GM18508 (cell line): ENCODE data around the gene STAT6.

Source experiments
- ATAC-seq: cut with Tn5 transposase; IDR thresholded peaks from one replicate; pipeline ENCODE4 v1.9.1; 2021; ENCODE audit warnings: moderate number of reproducible peaks; ENCODE audit not compliant: insufficient read depth, unreplicated experiment

The STAT6 gene, protein sequence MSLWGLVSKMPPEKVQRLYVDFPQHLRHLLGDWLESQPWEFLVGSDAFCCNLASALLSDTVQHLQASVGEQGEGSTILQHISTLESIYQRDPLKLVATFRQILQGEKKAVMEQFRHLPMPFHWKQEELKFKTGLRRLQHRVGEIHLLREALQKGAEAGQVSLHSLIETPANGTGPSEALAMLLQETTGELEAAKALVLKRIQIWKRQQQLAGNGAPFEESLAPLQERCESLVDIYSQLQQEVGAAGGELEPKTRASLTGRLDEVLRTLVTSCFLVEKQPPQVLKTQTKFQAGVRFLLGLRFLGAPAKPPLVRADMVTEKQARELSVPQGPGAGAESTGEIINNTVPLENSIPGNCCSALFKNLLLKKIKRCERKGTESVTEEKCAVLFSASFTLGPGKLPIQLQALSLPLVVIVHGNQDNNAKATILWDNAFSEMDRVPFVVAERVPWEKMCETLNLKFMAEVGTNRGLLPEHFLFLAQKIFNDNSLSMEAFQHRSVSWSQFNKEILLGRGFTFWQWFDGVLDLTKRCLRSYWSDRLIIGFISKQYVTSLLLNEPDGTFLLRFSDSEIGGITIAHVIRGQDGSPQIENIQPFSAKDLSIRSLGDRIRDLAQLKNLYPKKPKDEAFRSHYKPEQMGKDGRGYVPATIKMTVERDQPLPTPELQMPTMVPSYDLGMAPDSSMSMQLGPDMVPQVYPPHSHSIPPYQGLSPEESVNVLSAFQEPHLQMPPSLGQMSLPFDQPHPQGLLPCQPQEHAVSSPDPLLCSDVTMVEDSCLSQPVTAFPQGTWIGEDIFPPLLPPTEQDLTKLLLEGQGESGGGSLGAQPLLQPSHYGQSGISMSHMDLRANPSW

DNA sequence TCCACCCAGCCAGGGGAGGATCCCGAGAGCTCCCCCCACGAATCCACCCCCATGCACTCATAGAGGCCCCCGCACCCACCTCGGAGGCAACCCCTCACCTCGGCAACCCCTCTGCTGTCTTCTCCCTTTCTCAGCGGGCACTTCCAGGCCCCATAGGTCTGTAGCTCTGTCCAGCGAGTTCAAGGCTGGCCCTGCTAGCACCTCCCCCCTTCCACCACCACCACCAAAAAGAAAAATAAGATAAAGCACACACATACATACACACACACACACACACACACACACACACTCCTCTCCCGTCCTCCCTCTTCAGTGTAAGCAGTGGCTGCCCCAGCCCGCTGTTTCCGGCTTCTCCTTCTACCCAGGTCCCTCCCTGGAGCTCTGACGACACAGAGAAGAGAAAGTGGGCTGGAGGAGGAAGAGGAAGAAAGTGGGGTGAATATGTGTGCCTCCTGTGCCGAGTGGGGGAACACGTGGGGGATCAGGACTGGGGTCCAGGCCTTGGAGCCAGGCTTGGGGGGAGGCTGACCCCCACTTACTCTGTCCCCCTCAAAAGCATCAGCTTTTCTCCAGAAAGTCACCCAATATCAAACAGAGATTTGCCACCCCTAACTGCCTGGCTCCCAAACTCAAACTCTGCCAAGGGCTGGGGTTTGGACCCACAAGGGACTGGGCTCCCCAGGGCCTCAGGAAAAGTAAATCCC lies at the start of gene STAT6:
TSS of gene STAT6 (minus strand) at position 332 of the 704 bp plus-strand sequence. CDS start 3,084 bp downstream, outside the sequence.
- ATAC-seq: no peak

DNA sequence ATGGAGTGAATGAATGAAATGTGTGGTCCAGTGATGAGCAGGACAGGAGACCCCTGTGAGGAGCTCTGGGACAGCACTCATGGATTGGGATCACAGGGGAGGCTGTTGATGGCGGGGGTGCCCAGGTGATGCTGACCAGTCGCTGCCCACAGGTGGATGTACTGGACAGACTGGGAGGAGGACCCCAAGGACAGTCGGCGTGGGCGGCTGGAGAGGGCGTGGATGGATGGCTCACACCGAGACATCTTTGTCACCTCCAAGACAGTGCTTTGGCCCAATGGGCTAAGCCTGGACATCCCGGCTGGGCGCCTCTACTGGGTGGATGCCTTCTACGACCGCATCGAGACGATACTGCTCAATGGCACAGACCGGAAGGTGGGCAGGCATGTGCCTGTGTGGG lies 49.6 kb upstream of the STAT6 start:
- no peak for ATAC-seq

DNA sequence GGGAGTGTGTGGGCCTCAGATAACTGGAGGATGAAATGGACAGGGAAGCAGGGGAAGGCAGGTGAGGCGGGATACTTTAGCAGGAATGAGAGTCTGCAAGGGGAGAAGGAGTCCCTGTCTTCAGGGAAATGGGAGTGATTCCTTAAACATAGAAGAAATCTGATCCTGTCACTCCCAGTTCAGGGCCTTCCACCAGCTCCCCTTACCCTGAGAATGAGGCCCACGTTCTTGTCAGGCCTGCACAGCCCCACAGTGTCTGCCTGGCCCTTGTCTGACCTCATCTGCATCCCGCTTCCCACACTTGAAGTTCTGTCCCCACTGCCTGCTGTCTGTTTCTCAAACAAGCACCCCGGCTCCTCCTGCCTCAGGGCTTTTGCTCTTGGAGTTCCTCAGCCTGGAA lies 48.9 kb upstream of the STAT6 start:
- no peak for ATAC-seq

DNA sequence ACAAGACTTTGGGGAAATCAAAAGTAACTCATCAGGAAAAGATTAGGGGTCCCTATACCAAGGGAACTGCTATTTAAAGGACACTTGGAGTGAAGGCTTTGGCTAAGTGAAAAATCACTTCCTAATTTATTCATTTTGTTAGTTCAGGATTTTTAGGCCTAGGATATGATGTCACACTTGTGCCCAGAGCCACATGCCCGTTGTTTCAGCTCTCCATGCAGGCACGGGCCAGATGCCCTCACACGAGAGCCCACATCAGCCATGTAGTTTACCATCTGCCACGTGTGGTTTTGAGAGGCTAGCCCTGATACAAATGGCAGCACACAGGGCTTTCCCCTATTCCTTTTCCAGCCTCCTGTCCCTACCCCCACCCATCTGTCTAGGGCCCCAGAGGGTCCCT lies 48.1 kb upstream of the STAT6 start:
- ATAC-seq: no peak

DNA sequence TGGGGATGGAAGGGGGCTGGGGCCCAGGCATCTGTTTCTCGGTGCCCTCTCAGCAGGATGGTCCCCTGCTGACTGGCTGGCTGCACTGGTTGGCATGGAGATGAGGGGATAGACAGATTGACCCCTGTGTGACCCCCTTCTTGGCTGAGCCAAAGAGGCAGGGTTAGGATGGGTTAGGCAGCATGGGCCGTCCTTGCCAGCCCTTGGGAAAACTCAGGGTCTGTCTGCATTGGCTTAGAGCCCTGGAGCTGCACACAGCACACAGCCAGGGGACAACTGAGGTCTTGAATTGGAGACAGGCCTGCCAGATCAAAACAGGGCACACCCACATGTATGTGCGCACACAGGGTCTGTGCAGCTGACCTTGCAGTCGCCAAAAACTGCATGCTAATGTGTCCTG lies 47.5 kb upstream of the STAT6 start:
- no peak for ATAC-seq

DNA sequence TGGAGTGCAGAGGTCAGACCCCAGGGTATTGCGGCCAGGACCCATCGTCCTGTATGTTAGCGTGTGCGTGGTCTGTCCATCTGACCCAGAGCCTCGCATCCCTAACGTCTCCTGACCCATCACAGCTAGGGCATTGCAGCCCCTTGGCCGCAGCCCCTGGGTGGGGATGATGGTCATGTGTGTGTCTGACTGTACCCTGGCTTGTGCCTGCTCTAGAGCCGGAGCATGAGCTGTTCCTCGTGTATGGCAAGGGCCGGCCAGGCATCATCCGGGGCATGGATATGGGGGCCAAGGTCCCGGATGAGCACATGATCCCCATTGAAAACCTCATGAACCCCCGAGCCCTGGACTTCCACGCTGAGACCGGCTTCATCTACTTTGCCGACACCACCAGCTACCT lies 47.0 kb upstream of the STAT6 start:
- no peak for ATAC-seq

DNA sequence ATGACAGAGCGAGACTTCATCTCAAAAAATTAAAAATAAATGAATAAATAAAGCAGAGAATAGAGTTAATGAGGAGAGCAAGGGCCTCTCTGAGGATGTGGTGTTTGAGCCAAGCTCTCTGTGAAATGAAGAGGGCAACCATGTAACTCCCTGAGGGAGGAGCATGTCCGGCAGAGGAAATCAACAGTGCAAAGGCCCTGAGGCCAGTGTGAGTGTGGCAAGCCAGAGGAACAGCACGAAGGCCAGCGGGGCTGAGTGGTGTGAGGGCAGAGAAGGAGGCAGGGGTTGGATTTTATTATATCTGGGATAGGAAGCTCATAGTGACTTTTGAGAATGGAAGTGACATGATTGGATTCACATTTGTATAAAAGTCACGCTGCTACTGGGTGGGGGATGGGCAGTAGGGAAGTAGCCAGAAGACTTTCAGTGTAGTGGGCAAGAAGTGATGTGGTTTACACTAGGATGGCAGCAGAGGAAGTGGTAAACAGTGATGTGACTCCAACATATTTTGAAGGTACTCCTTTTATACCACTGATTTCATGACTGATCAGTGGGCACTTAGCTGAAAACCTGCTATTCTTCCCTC lies 46.5 kb upstream of the STAT6 start:
- ATAC-seq: no peak

DNA sequence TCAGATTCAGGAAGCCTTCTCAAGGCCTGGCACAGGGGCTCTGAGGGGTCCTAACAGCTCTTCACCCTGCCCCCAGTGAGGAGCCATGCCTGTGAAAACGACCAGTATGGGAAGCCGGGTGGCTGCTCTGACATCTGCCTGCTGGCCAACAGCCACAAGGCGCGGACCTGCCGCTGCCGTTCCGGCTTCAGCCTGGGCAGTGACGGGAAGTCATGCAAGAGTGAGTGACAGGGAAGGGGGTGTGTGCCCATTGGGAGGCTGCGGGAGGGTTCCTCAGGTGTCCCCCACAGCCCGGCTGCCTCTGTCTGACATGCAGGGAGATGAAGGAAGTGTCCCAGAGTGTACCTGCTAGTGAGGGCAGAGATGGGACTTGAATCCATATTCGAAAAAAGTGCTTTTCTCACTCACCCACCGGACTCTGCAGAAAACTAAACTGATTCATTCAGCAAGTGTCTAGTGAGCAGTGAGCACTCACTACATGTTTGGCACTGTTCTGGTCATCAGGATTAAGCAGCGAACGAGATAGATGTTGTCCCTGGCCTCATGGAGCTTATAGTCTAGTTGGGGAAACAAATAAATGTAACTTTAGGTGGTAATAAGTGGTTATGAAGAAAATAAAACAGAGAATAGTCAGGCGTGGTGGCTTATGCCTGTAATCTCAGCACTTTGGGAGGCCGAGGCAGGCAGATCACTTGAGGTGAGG lies 45.7 kb upstream of the STAT6 start:
- no peak for ATAC-seq

DNA sequence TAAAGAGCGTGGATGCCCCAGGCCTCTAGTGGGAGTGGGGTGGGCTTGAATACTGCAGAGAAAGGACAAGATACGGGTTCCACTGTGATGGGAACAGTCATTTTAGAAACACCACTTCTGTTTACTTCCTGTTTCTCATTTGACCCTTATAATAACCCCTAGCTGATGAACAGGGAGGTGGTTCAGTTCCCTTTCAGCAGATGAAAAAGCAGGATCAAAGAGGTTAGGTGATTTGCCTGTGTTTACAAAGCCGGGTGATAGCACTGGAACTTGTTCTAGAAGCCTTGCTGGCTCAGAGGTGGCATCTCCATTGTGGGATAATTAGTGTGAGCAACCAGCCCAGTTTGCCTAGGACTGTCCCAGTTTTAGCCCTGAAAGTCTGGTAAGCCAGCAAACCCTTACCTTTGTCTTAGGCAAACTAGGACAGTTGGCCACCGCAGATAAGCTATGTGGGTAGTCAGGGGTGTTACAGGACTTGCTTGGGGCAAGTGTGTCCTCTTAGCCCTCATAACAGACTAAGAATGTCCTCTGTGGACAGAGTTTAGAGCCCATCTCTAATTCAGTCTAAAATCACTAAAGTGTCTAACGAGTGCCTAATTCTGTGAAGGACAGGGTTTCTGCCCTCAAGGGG lies 43.8 kb upstream of the STAT6 start:
- ATAC-seq: no peak

DNA sequence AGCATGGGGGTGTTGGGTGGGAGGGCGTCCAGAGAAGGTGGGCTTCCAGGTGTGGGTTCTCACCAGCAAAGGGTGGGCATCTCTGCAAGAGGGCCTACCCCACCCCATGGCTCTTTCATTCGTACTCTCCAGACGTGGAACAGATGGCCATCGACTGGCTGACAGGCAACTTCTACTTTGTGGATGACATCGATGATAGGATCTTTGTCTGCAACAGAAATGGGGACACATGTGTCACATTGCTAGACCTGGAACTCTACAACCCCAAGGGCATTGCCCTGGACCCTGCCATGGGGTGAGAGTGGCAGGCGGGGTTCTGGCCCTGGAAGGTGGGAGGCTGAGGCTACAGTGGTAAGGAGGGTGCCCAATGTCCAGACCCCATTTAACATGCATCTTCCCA lies 42.9 kb upstream of the STAT6 start:
- ATAC-seq: no peak

DNA sequence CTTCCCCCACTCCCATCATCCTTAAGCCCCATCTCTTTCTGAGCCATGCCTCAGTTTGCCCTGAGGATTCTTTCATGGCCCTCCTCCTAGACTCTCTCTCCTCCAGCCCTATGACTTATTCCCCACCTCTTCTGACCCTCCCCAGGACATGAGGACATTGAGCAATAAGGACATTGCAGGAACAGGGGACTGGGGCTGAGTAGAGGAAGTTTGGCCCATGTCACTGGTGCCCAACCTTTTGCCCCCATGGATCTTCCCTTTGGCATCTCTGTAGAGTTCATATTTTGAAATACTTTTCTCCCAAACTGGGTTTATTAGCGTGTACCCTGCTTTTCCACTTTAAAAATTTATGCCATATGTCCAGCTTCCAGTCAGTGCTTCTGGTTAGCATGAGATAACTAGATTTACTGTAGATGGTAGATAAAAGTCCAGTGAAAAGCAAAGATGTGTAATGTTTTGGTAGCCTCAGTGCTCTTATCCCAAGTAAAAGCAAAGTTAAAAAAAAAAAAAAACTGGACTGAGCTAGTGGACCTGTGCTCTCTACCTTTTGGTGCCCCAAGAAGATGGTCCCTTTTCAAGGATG lies 42.3 kb upstream of the STAT6 start:
- ATAC-seq: no peak

DNA sequence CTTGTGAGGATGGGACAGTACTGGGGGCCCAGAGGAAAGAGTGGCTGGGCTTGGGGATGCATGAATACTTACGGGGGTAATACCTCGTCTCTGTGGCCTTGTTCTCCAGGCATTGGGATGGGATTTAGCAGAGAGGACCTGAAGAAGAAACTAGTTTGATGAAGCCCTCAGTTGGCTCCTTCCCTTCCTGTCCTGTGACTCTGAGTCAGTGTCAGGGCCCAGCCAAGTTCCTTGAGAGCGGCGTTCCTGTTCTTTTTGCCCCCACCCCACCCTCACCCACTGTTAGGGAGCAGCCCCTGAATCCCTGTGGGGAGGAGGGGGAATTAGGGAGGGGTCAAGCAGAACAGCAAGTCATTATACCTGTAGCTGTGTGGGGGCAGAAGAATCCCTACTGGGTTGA lies 41.5 kb upstream of the STAT6 start:
- ATAC-seq: no peak

DNA sequence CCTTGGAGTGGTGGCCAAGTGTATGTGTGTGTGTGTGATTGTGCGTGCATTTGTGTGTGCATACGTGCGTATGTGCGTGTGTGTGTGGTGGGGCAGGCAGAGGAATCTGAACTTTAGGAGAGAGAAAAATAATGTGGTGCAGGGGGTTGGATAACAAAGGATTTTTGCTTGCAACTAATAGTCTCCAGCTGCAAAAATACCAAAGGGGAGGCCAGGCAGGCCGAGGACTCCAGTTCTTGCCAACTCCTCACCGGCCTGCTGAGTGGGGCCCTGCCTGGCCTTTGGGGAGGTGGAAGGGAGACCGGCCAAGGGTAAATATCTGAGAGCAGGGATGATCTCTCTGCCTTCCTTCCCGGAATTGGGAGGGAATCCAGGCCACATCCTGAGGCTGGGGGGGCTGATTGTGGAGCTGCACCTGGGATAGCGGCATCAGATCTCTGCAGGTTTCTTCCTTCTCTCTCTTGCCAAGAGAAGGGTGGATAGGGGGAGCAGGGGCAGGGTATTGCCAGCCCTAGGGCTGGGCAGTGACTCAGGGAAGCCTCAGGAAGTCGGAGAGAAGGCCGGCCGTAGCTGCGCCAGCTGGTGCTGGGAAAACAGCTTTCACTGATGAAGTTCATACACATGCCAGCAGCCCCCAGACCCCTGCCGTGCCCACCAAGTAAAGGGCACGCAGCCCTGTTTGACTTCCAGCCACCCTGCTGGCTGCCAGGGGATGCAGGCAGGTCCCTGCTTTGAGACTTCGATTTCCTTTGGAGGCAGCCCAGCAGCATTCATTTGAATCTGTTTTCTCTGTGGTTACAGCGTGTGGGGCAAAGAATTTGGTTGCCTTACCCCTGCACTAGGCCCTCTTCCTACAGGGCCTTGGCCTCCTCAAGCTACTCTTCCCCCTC lies 40.8 kb upstream of the STAT6 start:
- ATAC-seq: no peak

DNA sequence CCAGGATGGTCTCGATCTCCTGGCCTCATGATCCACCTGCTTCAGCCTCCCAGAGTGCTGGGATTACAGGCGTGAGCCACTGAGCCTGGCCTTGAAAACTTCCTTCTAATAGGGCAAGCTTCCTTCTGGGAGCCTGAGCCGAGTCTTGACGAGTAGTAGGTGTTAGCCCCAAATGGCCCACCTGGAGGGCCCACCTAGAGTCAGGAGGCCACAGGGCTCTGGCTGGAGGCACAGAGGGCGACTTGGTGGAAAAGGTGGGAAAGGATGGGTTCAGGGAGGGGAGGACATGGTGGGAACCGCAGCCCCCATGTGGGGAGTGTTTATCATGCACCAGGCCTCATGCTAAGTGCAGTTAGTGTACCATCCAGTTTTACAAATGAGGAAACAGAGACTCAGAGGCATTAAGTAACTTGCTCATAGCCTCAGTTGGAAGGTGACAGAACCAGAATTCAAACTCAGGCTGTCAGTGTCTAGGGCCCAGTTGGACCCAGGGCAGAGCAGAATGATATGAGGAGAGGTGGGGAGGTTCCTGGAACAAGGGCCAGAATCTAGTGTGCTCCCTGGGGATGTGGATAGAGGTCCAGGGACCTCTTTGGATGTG lies 39.3 kb upstream of the STAT6 start:
- no peak for ATAC-seq

DNA sequence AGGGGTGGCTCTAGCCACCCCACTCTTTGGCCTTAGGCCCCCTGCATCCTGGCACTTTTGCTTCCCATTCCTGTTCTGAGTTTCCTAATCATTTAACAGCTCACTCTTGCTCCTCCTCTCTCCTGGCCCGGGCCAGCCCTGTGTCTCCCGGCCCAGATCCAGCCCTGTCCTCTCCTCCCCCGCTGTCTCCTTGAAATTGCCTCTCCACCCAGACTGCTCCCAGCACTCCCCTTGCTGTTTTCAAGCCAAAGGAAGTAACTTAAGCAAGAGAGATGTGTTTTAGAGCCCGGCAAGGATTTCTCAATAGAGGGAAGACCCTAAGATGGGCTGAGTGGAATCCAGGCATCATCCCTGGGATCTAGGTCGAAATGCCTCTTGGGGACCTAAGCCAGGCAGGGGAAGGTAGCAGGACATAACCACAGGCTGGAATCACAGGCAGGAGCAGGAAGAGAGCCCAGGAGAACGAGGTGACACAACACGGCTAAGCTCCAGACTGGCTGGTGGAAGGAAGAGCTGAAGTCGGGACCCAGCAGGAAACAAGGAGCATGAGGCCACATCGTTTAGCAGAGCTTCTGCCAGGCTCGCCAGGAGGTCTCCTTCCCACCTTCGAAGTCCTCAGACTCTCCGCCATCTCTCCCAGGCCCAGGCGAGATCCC lies 38.2 kb upstream of the STAT6 start:
- ATAC-seq: no peak

DNA sequence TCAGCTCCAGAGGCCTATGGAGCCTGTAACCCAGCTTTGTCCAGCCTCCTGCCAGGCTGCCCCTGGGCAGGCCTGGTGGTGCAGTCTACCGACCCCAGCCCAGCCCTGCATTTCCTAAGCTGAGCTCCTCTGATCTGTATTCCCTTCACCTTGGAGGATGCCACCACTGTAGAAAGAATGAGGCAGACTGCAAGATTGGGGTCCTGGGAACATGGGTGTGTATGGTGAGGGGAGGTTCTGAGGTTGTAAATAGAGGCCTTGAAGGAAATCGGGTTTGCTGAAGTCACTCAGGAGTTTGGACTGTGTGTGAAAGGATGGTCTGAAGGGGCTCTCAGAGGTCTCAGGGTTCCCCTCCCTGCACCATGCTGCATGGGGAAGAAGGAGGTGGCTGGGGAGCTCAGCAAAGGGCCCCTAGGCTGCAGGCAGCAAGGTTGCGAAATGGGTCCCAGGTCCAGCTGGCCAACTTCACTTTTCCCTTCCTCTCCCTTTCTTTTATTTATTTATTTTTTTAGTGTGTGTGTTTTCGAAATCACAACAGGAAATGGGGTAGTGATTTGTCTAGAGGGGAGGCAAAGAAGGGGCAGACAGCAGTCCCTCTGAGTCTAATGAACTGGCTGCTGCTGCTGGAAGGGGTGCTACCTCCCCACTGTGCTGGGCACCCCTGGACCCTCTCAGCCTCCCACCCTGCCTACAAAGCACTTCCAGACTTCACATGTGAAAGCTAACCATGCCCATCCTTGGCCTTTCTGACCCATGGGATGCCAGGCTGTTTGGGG lies 37.5 kb upstream of the STAT6 start:
- ATAC-seq: no peak
